GM12878 (cell line): ENCODE results near the gene CLBA1. TPM values are rescaled to one million over a fixed set of nuclear protein-coding genes. Genes with fewer than 3 reads are reported as not detected.

Source experiments
- ATAC-seq: fragments of 200-7000 bp; cut with Tn5 transposase; 3 replicates; pipeline ENCODE4 v1.9.1; 2020; ENCODE audit warnings: mild to moderate bottlenecking, moderate library complexity
- BruUV-seq: library from RNA; stranded (reverse); fragments of 400-500 nt; replicated peaks from 2 replicates; lab custom pipeline; 2021; lab: Mats Ljungman, UMichigan
- CTCF ChIA-PET: fragments of 300-600 bp; sonication (Branson Sonifier 250); formaldehyde crosslinking; extraction: SDS; loops from one replicate; lab custom pipeline; 2021; ENCODE audit warnings: inconsistent platforms; lab: Yijun Ruan, JAX
- POLR2A ChIA-PET: fragments of 350-600 bp; formaldehyde crosslinking; extraction: SDS; loops from one replicate; lab custom pipeline; 2021; ENCODE audit warnings: inconsistent platforms; lab: Charles Lee
- RAD21 ChIA-PET: fragments of 300-600 bp; sonication (Branson Sonifier 250); formaldehyde crosslinking; loops from one replicate; lab custom pipeline; 2023; ENCODE audit warnings: antibody characterized with exemption; ENCODE audit not compliant: unreplicated experiment; lab: Charles Lee
- SMC1A ChIA-PET: fragments of 300-600 bp; sonication (Branson Sonifier 250); formaldehyde crosslinking; loops from one replicate; lab custom pipeline; 2023; ENCODE audit not compliant: unreplicated experiment, uncharacterized antibody; lab: Charles Lee
- DNase-seq: peaks from one replicate; pipeline ENCODE4 v3.0.0-alpha.2; 2011; ENCODE audit warnings: low read depth, low spot score
- FAIRE-seq: peaks from 3 replicates; lab custom pipeline; 2011; peaks lifted over from hg19 to GRCh38; lab: Jason Lieb, UNC
- H2AFZ ChIP-seq: 2 replicates; pipeline ENCODE4 v1.6.0; 2011; ENCODE audit warnings: low read depth, low read length, control low read depth; ENCODE audit not compliant: control insufficient read depth
- H3K27ac ChIP-seq: 2 replicates; pipeline ENCODE4 v1.5.1; 2011; ENCODE audit warnings: control low read depth; ENCODE audit not compliant: control insufficient read depth, insufficient read depth
- H3K27me3 ChIP-seq, 2 experiments: replicated peaks in 1 of 2; 2 replicates each; pipeline versions ENCODE4 v1.6.0 to v1.6.1; 2011; ENCODE audit warnings: low read length in 1 of 2; ENCODE audit not compliant: control insufficient read depth in 2 of 2, insufficient read depth in 2 of 2
- H3K36me3 ChIP-seq, 2 experiments: 2 replicates each; pipeline ENCODE4 v1.5.1; 2011; ENCODE audit warnings: low read length in 1 of 2; ENCODE audit not compliant: control insufficient read depth in 2 of 2, insufficient read depth in 2 of 2
- H3K4me1 ChIP-seq: 2 replicates; pipeline ENCODE4 v1.6.1; 2011; ENCODE audit warnings: mild to moderate bottlenecking, low read length, moderate library complexity, mixed read lengths; ENCODE audit not compliant: control insufficient read depth, insufficient read depth
- H3K4me2 ChIP-seq: 2 replicates; pipeline ENCODE4 v1.6.0; 2011; ENCODE audit warnings: control low read depth; ENCODE audit not compliant: control insufficient read depth, insufficient read depth
- H3K4me3 ChIP-seq: fragments of 200-600 bp; sonication (generic); 2 replicates; pipeline ENCODE4 v1.5.1; 2016
- H3K79me2 ChIP-seq: 2 replicates; pipeline ENCODE4 v1.6.0; 2011; ENCODE audit warnings: low read length; ENCODE audit not compliant: control insufficient read depth, insufficient read depth
- H3K9ac ChIP-seq: 2 replicates; pipeline ENCODE4 v1.8.0; 2011; ENCODE audit warnings: low read length, control low read depth, mixed read lengths; ENCODE audit not compliant: control insufficient read depth, insufficient read depth
- H3K9me3 ChIP-seq: replicated peaks from 3 replicates; pipeline ENCODE4 v1.5.1; 2011; ENCODE audit warnings: mild to moderate bottlenecking, low read length; ENCODE audit not compliant: control insufficient read depth, insufficient read depth
- H4K20me1 ChIP-seq: 2 replicates; pipeline ENCODE4 v1.6.0; 2011; ENCODE audit not compliant: control insufficient read depth, insufficient read depth
- ASH2L ChIP-seq: fragments of 300-600, 200-600 bp; sonication (generic); IDR thresholded peaks from 2 replicates; pipeline ENCODE4 v1.6.1; 2017; ENCODE audit warnings: low read depth, mild to moderate bottlenecking, borderline replicate concordance
- BMI1 ChIP-seq: fragments of 450-650 bp; IDR thresholded peaks from 2 replicates; pipeline ENCODE4 v1.6.1; 2016; ENCODE audit warnings: mild to moderate bottlenecking, moderate library complexity, borderline replicate concordance
- CBX5 ChIP-seq: sonication (generic); IDR thresholded peaks from 2 replicates; pipeline ENCODE4 v1.6.1; 2016; ENCODE audit warnings: low read depth, moderate library complexity, mild to moderate bottlenecking, inconsistent platforms
- CREM ChIP-seq: IDR thresholded peaks from 2 replicates; pipeline ENCODE4 v1.6.1; 2014; ENCODE audit warnings: antibody characterized with exemption, low read depth
- DPF2 ChIP-seq: fragments of 450-650 bp; IDR thresholded peaks from 2 replicates; pipeline ENCODE4 v1.6.1; 2017; ENCODE audit warnings: mild to moderate bottlenecking
- EED ChIP-seq: sonication (generic); IDR thresholded peaks from 2 replicates; pipeline ENCODE4 v1.6.1; 2016; ENCODE audit warnings: antibody characterized with exemption, low read depth
- EGR1 ChIP-seq, 2 experiments: IDR thresholded peaks; 1 replicate in 1 of 2; 2 replicates in 1 of 2; pipeline ENCODE4 v1.6.1; 2011 to 2012; ENCODE audit warnings: low read depth in 2 of 2, low read length in 2 of 2, borderline replicate concordance in 1 of 2, mild to moderate bottlenecking in 1 of 2, moderate library complexity in 1 of 2
- ETV6 ChIP-seq, 2 experiments: fragments of 450-650 bp in 1 of 2; IDR thresholded peaks in 1 of 2; conservative IDR thresholded peaks in 1 of 2; 2 replicates each; pipeline ENCODE4 v1.6.1; 2014; ENCODE audit warnings: antibody characterized with exemption in 1 of 2, borderline replicate concordance in 1 of 2, low read depth in 1 of 2, mild to moderate bottlenecking in 1 of 2, moderate library complexity in 1 of 2
- IRF4 ChIP-seq: IDR thresholded peaks from 2 replicates; pipeline ENCODE4 v1.6.1; 2011; ENCODE audit warnings: low read depth, low read length
- MEF2A ChIP-seq: IDR thresholded peaks from 2 replicates; pipeline ENCODE4 v1.6.1; 2011; ENCODE audit warnings: low read depth, mild to moderate bottlenecking, low read length, moderate library complexity; ENCODE audit not compliant: insufficient read depth
- MTA2 ChIP-seq: fragments of 450-650 bp; IDR thresholded peaks from 2 replicates; pipeline ENCODE4 v1.6.1; 2016; ENCODE audit warnings: low read depth, mild to moderate bottlenecking, moderate library complexity
- NBN ChIP-seq: fragments of 450-650 bp; IDR thresholded peaks from 2 replicates; pipeline ENCODE4 v1.6.1; 2016
- NR2C2 ChIP-seq: IDR thresholded peaks from 2 replicates; pipeline ENCODE4 v1.6.1; 2011; ENCODE audit warnings: borderline replicate concordance, low read depth; ENCODE audit not compliant: control insufficient read depth, insufficient read length
- PML ChIP-seq: IDR thresholded peaks from 2 replicates; pipeline ENCODE4 v1.6.1; 2012; ENCODE audit warnings: low read length, inconsistent platforms
- RUNX3 ChIP-seq: IDR thresholded peaks from 2 replicates; pipeline ENCODE4 v1.6.1; 2012; ENCODE audit warnings: low read length, inconsistent platforms
- SMARCA5 ChIP-seq: fragments of 450-650 bp; IDR thresholded peaks from 2 replicates; pipeline ENCODE4 v1.6.1; 2017; ENCODE audit warnings: mild to moderate bottlenecking
- YBX1 ChIP-seq: fragments of 450-650 bp; IDR thresholded peaks from 2 replicates; pipeline ENCODE4 v1.6.1; 2016; ENCODE audit warnings: antibody characterized with exemption
- WGBS: methylation state at CpG from one replicate; pipeline ENCODE4 v1.1.6; 2016; ENCODE audit warnings: low lambda C conversion rate; ENCODE audit not compliant: insufficient replicate concordance, insufficient coverage; ENCODE audit errors: missing lambda C conversion rate; 5-methylcytosine and 5-hydroxymethylcytosine counted together
- in situ Hi-C: fragments of 300-500 bp; cut with MboI; formaldehyde crosslinking; loops from 9 replicates; pipeline ENCODE4 v1.14.3; 2018; ENCODE audit warnings: mixed read lengths
- intact Hi-C: fragments of 100-400 bp; cut with micrococcal nuclease; formaldehyde crosslinking; loops from one replicate; pipeline ENCODE4 v1.14.2; 2022; ENCODE audit not compliant: unreplicated experiment
- polyA plus RNA-seq, 11 experiments: library from polyadenylated mRNA; depleted of rRNA in 4 of 11; unstranded in 6 of 11; stranded (reverse) in 5 of 11; fragments of >200 nt; fragmentation: Nextera tagmentation in 4 of 11; fragmentation: Illumina TruSeq in 1 of 11; extraction: Ambion mirVana in 4 of 11; extraction: Trizol in 1 of 11; gene quantifications; 1 replicate in 1 of 11; 2 replicates in 10 of 11; pipeline versions ENCODE4 v1.2.1 to v1.2.3, GENCODE V29; 2011 to 2016; ENCODE audit warnings: inconsistent platforms in 2 of 11, missing spikeins in 2 of 11, low read depth in 1 of 11
- total RNA-seq, 4 experiments: library from RNA; depleted of rRNA in 3 of 4; stranded (reverse); fragments of >200 nt in 3 of 4; fragmentation: Illumina TruSeq in 1 of 4; extraction: Trizol in 1 of 4; gene quantifications; 2 replicates each; pipeline versions ENCODE4 v1.2.1 to v1.2.3, GENCODE V29; 2013 to 2021
- TF ChIP-seq, protein P1 (sequence below): IDR thresholded peaks from 2 replicates; pipeline ENCODE4 v1.6.1; 2011; ENCODE audit warnings: low read depth, mild to moderate bottlenecking, low read length, moderate library complexity, borderline replicate concordance; ENCODE audit errors: extremely low read depth
- TF ChIP-seq, protein P2 (sequence below): IDR thresholded peaks from 2 replicates; pipeline ENCODE4 v1.6.1; 2012; ENCODE audit warnings: low read length, inconsistent platforms
- TF ChIP-seq, protein P3 (sequence below): fragments of 450-650 bp; IDR thresholded peaks from 2 replicates; pipeline ENCODE4 v1.6.1; 2017; ENCODE audit warnings: mild to moderate bottlenecking, low read depth, inconsistent platforms; ENCODE audit not compliant: poor library complexity, severe bottlenecking

The CLBA1 gene
- total and polyA plus RNA-seq, 10 of the 15 experiments (the other 5 are each of a cell fraction or from before 2014, with no cell fraction given) = 0.07 to 1.1 (median 0.62) TPM; not detected in 1

DNA sequence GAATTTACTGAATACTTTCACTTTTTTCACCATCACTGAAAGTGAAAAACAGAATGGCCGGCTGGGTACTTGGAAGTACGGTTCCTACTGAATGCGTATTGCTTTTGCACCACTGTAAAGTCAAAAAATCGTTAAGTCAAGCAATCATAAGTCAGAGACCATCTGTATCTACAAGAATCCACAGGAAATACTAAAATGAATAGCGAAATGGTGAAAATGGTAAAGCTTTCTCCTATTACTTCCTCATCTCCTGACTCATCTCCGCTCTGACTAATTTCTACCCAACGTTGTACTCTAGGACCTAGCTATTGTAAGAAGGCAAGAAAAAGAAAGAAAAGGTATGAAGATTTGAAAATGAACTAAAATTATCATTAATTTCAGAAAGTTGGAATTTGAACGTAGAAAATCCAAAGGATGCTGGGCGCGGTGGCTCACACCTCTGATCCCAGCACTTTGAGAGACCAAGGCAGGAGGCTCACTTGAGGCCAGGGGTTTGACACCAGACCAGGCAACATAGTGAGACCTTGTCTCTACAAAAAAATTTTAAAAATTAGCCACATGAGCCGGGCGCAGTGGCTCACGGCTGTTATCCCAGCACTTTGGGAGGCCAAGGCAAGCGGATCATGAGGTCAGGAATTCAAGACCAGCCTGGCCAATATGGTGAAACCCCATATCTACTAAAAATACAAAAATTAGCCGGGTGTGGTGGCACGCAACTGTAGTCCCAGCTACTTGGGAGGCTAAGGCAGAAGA is 40.6 kb downstream of the CLBA1 start:
- peak overlapping the region; percentile 25; the same call in 1 of the 2 replicates for H2AFZ ChIP-seq
- ATAC-seq (peak; percentile 64), FAIRE-seq (peak; percentile 86), DNase-seq (peak; percentile 81)
- RAD21 ChIA-PET = interaction anchor here (0.8 to 2.4 kb wide), 6 partner anchors 10 to 61 kb away, joined by 3 to 7 read pairs (median 4); partner anchors contain the start of gene GPR132
- BruUV-seq = no TSS peak
- H3K9ac ChIP-seq = peak overlapping the region; percentile 42
- peaks cover 5% of the 10 kb centered on the region; the same call in 1 of the 3 replicates for H3K9me3 ChIP-seq
- CTCF ChIA-PET = interaction anchor here (0.9 to 5.0 kb wide), 3 partner anchors 9 to 55 kb away, joined by 3 to 28 read pairs (median 3); no protein-coding TSS in a partner anchor
- no peaks in the 10 kb centered on the region for H4K20me1 ChIP-seq
- no peaks in the 10 kb centered on the region for H3K36me3 ChIP-seq
- SMC1A ChIA-PET = interaction anchor here (0.8 to 2.5 kb wide), 7 partner anchors 9 to 38 kb away, joined by 3 to 5 read pairs (median 3); no protein-coding TSS in a partner anchor
- peak overlapping the region; percentile 84 for H3K27ac ChIP-seq
- POLR2A ChIA-PET = interaction anchor here (1.0 to 3.7 kb wide), 5 partner anchors 9 to 60 kb away, joined by 4 to 14 read pairs (median 12); partner anchors contain the start of genes CLBA1 and GPR132
- H3K4me1 ChIP-seq = peaks cover 21% of the 10 kb centered on the region
- H3K4me3 ChIP-seq = no peak overlapping the region
- intact Hi-C loops (loop anchor here (2.0 kb wide), 1 partner anchor 19 kb away; no protein-coding TSS in a partner anchor), in situ Hi-C loops (no loop called here)
- no peaks in the 10 kb centered on the region for H3K27me3 ChIP-seq
- peak overlapping the region; percentile 69 for H3K4me2 ChIP-seq
- WGBS = 1% methylated on average over 16 of the region's 16 CpGs
- peaks cover 18% of the 10 kb centered on the region for H3K79me2 ChIP-seq
- no peak for TF ChIP-seq BMI1
- TF ChIP-seq, protein P1, sequence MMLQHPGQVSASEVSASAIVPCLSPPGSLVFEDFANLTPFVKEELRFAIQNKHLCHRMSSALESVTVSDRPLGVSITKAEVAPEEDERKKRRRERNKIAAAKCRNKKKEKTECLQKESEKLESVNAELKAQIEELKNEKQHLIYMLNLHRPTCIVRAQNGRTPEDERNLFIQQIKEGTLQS = no peak
- TF ChIP-seq ETV6 (conservative IDR thresholded peaks at IDR 0.05 in 1 of 2, IDR thresholded peaks at IDR 0.05 in 1 of 2; ENCODE audit: borderline replicate concordance in 1 of 2, low read depth in 1 of 2) = peak in 1 of 2 experiments; percentile 98; a peak in 2 of 4 replicates
- TF ChIP-seq ASH2L = no peak
- TF ChIP-seq MEF2A = 0 out of 2 replicates have a peak, but pooled peaks have one; percentile 10
- TF ChIP-seq, protein P2, sequence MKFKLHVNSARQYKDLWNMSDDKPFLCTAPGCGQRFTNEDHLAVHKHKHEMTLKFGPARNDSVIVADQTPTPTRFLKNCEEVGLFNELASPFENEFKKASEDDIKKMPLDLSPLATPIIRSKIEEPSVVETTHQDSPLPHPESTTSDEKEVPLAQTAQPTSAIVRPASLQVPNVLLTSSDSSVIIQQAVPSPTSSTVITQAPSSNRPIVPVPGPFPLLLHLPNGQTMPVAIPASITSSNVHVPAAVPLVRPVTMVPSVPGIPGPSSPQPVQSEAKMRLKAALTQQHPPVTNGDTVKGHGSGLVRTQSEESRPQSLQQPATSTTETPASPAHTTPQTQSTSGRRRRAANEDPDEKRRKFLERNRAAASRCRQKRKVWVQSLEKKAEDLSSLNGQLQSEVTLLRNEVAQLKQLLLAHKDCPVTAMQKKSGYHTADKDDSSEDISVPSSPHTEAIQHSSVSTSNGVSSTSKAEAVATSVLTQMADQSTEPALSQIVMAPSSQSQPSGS = peak; percentile 76; the same call in 1 of the 2 replicates
- TF ChIP-seq MTA2 = peak; percentile 45; the same call in 1 of the 2 replicates
- no peak for TF ChIP-seq NR2C2
- TF ChIP-seq NBN = peak; percentile 69; the same call in 1 of the 2 replicates
- TF ChIP-seq DPF2 = 0 out of 2 replicates have a peak, but pooled peaks have one; percentile 56
- TF ChIP-seq EED = peak; percentile 50; the same call in 1 of the 2 replicates
- TF ChIP-seq CREM = peak; percentile 64; the same call in 1 of the 2 replicates
- TF ChIP-seq EGR1 (IDR thresholded peaks at IDR 0.05; ENCODE audit: borderline replicate concordance in 1 of 2, low read depth in 2 of 2, low read length in 2 of 2) = no peak
- TF ChIP-seq YBX1 = no peak
- TF ChIP-seq SMARCA5 = no peak
- TF ChIP-seq, protein P3, sequence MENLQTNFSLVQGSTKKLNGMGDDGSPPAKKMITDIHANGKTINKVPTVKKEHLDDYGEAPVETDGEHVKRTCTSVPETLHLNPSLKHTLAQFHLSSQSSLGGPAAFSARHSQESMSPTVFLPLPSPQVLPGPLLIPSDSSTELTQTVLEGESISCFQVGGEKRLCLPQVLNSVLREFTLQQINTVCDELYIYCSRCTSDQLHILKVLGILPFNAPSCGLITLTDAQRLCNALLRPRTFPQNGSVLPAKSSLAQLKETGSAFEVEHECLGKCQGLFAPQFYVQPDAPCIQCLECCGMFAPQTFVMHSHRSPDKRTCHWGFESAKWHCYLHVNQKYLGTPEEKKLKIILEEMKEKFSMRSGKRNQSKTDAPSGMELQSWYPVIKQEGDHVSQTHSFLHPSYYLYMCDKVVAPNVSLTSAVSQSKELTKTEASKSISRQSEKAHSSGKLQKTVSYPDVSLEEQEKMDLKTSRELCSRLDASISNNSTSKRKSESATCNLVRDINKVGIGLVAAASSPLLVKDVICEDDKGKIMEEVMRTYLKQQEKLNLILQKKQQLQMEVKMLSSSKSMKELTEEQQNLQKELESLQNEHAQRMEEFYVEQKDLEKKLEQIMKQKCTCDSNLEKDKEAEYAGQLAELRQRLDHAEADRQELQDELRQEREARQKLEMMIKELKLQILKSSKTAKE = peak; percentile 24
- peak; percentile 84 for TF ChIP-seq IRF4
- peak; percentile 46; the same call in 1 of the 2 replicates for TF ChIP-seq PML
- TF ChIP-seq CBX5 = 0 out of 2 replicates have a peak, but pooled peaks have one; percentile 89
- TF ChIP-seq RUNX3 = peak; percentile 72
